Karpas-422 (cell line): Measurements from ENCODE around the gene DTD2. TPM values are rescaled to one million over a fixed set of nuclear protein-coding genes. Genes with fewer than 3 reads are reported as not detected.

ENCODE experiments used
- DNase-seq: peaks from one replicate; pipeline ENCODE4 v3.0.0-alpha.2; 2015
- H2AFZ ChIP-seq: fragments of 200-600 bp; sonication (generic); 2 replicates; pipeline ENCODE4 v1.6.1; 2014; ENCODE audit warnings: antibody characterized with exemption, low read length, mixed read lengths
- H3K27ac ChIP-seq: fragments of 200-600 bp; sonication (generic); 2 replicates; pipeline ENCODE4 v1.5.1; 2014; ENCODE audit warnings: mild to moderate bottlenecking, low read length, moderate library complexity
- H3K27me3 ChIP-seq: fragments of 200-600 bp; sonication (generic); 2 replicates; pipeline ENCODE4 v1.6.1; 2014; ENCODE audit warnings: low read length, mixed read lengths
- H3K36me3 ChIP-seq: fragments of 200-600 bp; sonication (generic); 2 replicates; pipeline ENCODE4 v1.6.1; 2014; ENCODE audit warnings: low read length, mixed read lengths; ENCODE audit not compliant: insufficient read depth
- H3K4me1 ChIP-seq: fragments of 200-600 bp; sonication (generic); 2 replicates; pipeline ENCODE4 v1.6.1; 2014; ENCODE audit warnings: mild to moderate bottlenecking, low read length, mixed read lengths
- H3K4me2 ChIP-seq: fragments of 200-600 bp; sonication (generic); 2 replicates; pipeline ENCODE4 v1.6.1; 2014; ENCODE audit warnings: low read length, low read depth, mild to moderate bottlenecking; ENCODE audit not compliant: poor library complexity, severe bottlenecking
- H3K4me3 ChIP-seq: fragments of 200-600 bp; sonication (generic); 2 replicates; pipeline ENCODE4 v1.5.1; 2014; ENCODE audit warnings: mild to moderate bottlenecking, antibody characterized with exemption, low read length, mixed read lengths
- H3K79me2 ChIP-seq: fragments of 200-600 bp; sonication (generic); 2 replicates; pipeline ENCODE4 v1.6.1; 2014; ENCODE audit warnings: mild to moderate bottlenecking, low read length, mixed read lengths
- H3K9ac ChIP-seq: fragments of 200-600 bp; sonication (generic); 2 replicates; pipeline ENCODE4 v1.6.0; 2014; ENCODE audit warnings: low read length
- H3K9me2 ChIP-seq: fragments of 200-600 bp; sonication (generic), shearing (Covaris generic); replicated peaks from 2 replicates; pipeline ENCODE4 v1.6.0; 2014; ENCODE audit warnings: mild to moderate bottlenecking, low read length, moderate library complexity; ENCODE audit not compliant: insufficient read depth
- H3K9me3 ChIP-seq: fragments of 300-700, 200-600 bp; sonication (generic); 2 replicates; pipeline ENCODE4 v1.6.1; 2014; ENCODE audit warnings: low read length, mixed read lengths
- H4K20me1 ChIP-seq: fragments of 200-600 bp; sonication (generic); 2 replicates; pipeline ENCODE4 v1.6.1; 2014; ENCODE audit warnings: mild to moderate bottlenecking, antibody characterized with exemption, low read length, low read depth; ENCODE audit not compliant: insufficient read depth
- total RNA-seq: library from RNA; depleted of rRNA; stranded (reverse); fragments of >200 nt; shearing (Covaris generic); gene quantifications from 2 replicates; pipeline ENCODE4 v1.2.3, GENCODE V29; 2014; ENCODE audit warnings: low replicate concordance

The DTD2 gene
- total RNA-seq, 1 experiment from 2014 or later: 86.1 TPM

GRCh38 chr14:31421200-31421599 lies 36.1 kb downstream of the DTD2 start:
- 0 out of 2 replicates have a peak overlapping the region, but pooled peaks have one; percentile 53 for H2AFZ ChIP-seq
- peaks cover 31% of the 10 kb centered on the region for H3K4me1 ChIP-seq
- DNase-seq: no peak
- no peaks in the 10 kb centered on the region for H3K36me3 ChIP-seq
- no peaks in the 10 kb centered on the region for H4K20me1 ChIP-seq
- H3K27me3 ChIP-seq: no peaks in the 10 kb centered on the region
- peak overlapping the region; percentile 68 for H3K9ac ChIP-seq
- H3K27ac ChIP-seq: peak overlapping the region; percentile 38
- peaks cover 40% of the 10 kb centered on the region for H3K79me2 ChIP-seq
- peak overlapping the region; percentile 88 for H3K4me3 ChIP-seq
- H3K9me2 ChIP-seq: no peaks in the 10 kb centered on the region
- H3K9me3 ChIP-seq: no peaks in the 10 kb centered on the region
- H3K4me2 ChIP-seq: peak overlapping the region; percentile 99

GRCh38 chr14:31420319-31421111 lies 36.8 kb downstream of the DTD2 start, which contains the start of gene HEATR5A:
TSS of gene HEATR5A (minus strand) at chr14:31420550. CDS start at chr14:31402975, 17,575 bp downstream.
- Histone ChIP-seq H3K4me1 (peaks cover 35% of the 10 kb centered on the region), H3K36me3 (no peaks in the 10 kb centered on the region), H3K9me3 (no peaks in the 10 kb centered on the region), H4K20me1 (no peaks in the 10 kb centered on the region), H3K9me2 (no peaks in the 10 kb centered on the region), H3K27me3 (no peaks in the 10 kb centered on the region), H3K79me2 (peaks cover 47% of the 10 kb centered on the region), H3K9ac (peak within 1 kb of the TSS; percentile 87), H3K4me3 (peak within 1 kb of the TSS; percentile 88), H3K4me2 (peak within 1 kb of the TSS; percentile 99), H3K27ac (peak within 1 kb of the TSS; percentile 38), H2AFZ (peak within 1 kb of the TSS; percentile 53; the same call in 1 of the 2 replicates)
- peak; percentile 98 for DNase-seq

GRCh38 chr14:31419967-31420318 lies 37.4 kb downstream of the DTD2 start:
- peak overlapping the region; percentile 99 for H3K4me2 ChIP-seq
- DNase-seq: peak; percentile 57
- peak overlapping the region; percentile 88 for H3K4me3 ChIP-seq
- peaks cover 40% of the 10 kb centered on the region for H3K4me1 ChIP-seq
- no peaks in the 10 kb centered on the region for H3K27me3 ChIP-seq
- peaks cover 53% of the 10 kb centered on the region for H3K79me2 ChIP-seq
- H3K9me2 ChIP-seq: no peaks in the 10 kb centered on the region
- H3K9me3 ChIP-seq: no peaks in the 10 kb centered on the region
- H3K36me3 ChIP-seq: no peaks in the 10 kb centered on the region
- H4K20me1 ChIP-seq: no peaks in the 10 kb centered on the region
- H3K27ac ChIP-seq: no peak overlapping the region
- peak overlapping the region; percentile 87 for H3K9ac ChIP-seq
- H2AFZ ChIP-seq: peak overlapping the region; percentile 22; the same call in 1 of the 2 replicates

GRCh38 chr14:31419179-31419966 lies 37.9 kb downstream of the DTD2 start:
- H2AFZ ChIP-seq: 0 out of 2 replicates have a peak overlapping the region, but pooled peaks have one; percentile 6
- peak overlapping the region; percentile 99 for H3K4me2 ChIP-seq
- H3K4me1 ChIP-seq: peaks cover 44% of the 10 kb centered on the region
- H3K9me3 ChIP-seq: no peaks in the 10 kb centered on the region
- no peaks in the 10 kb centered on the region for H3K9me2 ChIP-seq
- H3K27me3 ChIP-seq: no peaks in the 10 kb centered on the region
- peak; percentile 60 for DNase-seq
- H3K27ac ChIP-seq: peak overlapping the region; percentile 20; the same call in 1 of the 2 replicates
- H3K36me3 ChIP-seq: no peaks in the 10 kb centered on the region
- peak overlapping the region; percentile 87 for H3K9ac ChIP-seq
- peaks cover 58% of the 10 kb centered on the region for H3K79me2 ChIP-seq
- peak overlapping the region; percentile 88 for H3K4me3 ChIP-seq
- no peaks in the 10 kb centered on the region for H4K20me1 ChIP-seq

GRCh38 chr14:31418440-31418839 lies 38.9 kb downstream of the DTD2 start:
- peak overlapping the region; percentile 0 for H3K9ac ChIP-seq
- peaks cover 68% of the 10 kb centered on the region for H3K79me2 ChIP-seq
- no peaks in the 10 kb centered on the region for H3K9me3 ChIP-seq

GRCh38 chr14:31414190-31414833 lies 43.0 kb downstream of the DTD2 start:
- Histone ChIP-seq H3K36me3 (no peaks in the 10 kb centered on the region), H4K20me1 (no peaks in the 10 kb centered on the region), H3K27ac (peak overlapping the region; percentile 10; the same call in 1 of the 2 replicates), H3K4me2 (peak overlapping the region; percentile 28), H3K9me3 (no peaks in the 10 kb centered on the region), H3K79me2 (peaks cover 99% of the 10 kb centered on the region), H3K9ac (no peak overlapping the region), H3K9me2 (no peaks in the 10 kb centered on the region), H3K4me3 (no peak overlapping the region), H3K27me3 (no peaks in the 10 kb centered on the region), H3K4me1 (peaks cover 64% of the 10 kb centered on the region), H2AFZ (no peak overlapping the region)
- no peak for DNase-seq

More at GRCh38 chr14:31418440-31418839, 38.9 kb downstream of the DTD2 start:
- Histone ChIP-seq H2AFZ (no peak overlapping the region), H4K20me1 (no peaks in the 10 kb centered on the region), H3K9me2 (no peaks in the 10 kb centered on the region), H3K4me3 (peak overlapping the region; percentile 88), H3K4me2 (peak overlapping the region; percentile 99), H3K4me1 (peaks cover 51% of the 10 kb centered on the region), H3K27ac (peak overlapping the region; percentile 20), H3K27me3 (no peaks in the 10 kb centered on the region), H3K36me3 (no peaks in the 10 kb centered on the region)
- peak; percentile 70 for DNase-seq

GRCh38 chr14:31411218-31411727 lies 46.0 kb downstream of the DTD2 start:
- no peak for DNase-seq
- peak overlapping the region; percentile 61 for H3K4me2 ChIP-seq
- no peaks in the 10 kb centered on the region for H4K20me1 ChIP-seq
- H3K4me1 ChIP-seq: peaks cover 51% of the 10 kb centered on the region
- no peaks in the 10 kb centered on the region for H3K9me2 ChIP-seq
- H3K36me3 ChIP-seq: no peaks in the 10 kb centered on the region
- H3K4me3 ChIP-seq: peak overlapping the region; percentile 38; the same call in 1 of the 2 replicates
- no peaks in the 10 kb centered on the region for H3K9me3 ChIP-seq
- H2AFZ ChIP-seq: no peak overlapping the region
- peak overlapping the region; percentile 89 for H3K27ac ChIP-seq
- peak overlapping the region; percentile 53 for H3K9ac ChIP-seq
- no peaks in the 10 kb centered on the region for H3K27me3 ChIP-seq
- H3K79me2 ChIP-seq: peaks cover 95% of the 10 kb centered on the region
